ENCODE data around the gene CALHM5.
A peak's percentile ranks its signal among the peaks of the same experiment; 100 is the strongest.

Gene CALHM5

GRCh38 chr6:116556814-116557415 lies 45.5 kb downstream of the CALHM5 start:
- H3K4me1 ChIP-seq (ENCODE audit: insufficient read depth, low read length), result peaks cover 6% of the 10 kb centered on the region
- H3K36me3 ChIP-seq (ENCODE audit: insufficient read depth, low read length), result no peaks in the 10 kb centered on the region
- H3K27ac ChIP-seq (ENCODE audit: low read depth, low read length), result no peak overlapping the region
- no peak overlapping the region for H3K9ac ChIP-seq (ENCODE audit: low read length)
- no peak overlapping the region for H3K4me3 ChIP-seq (ENCODE audit: low read depth in 1 of 2, low read length in 2 of 2)
- H3K27me3 ChIP-seq (ENCODE audit: control insufficient read depth in 1 of 2, insufficient read depth in 2 of 2, low read length in 2 of 2), result no peaks in the 10 kb centered on the region
- no peaks in the 10 kb centered on the region for H3K9me3 ChIP-seq (ENCODE audit: low read length)

GRCh38 chr6:116557893-116558292 lies 46.5 kb downstream of the CALHM5 start:
- H3K36me3 ChIP-seq (ENCODE audit: insufficient read depth, low read length), result no peaks in the 10 kb centered on the region
- H3K9me3 ChIP-seq (ENCODE audit: low read length), result no peaks in the 10 kb centered on the region
- peaks cover 6% of the 10 kb centered on the region for H3K4me1 ChIP-seq (ENCODE audit: insufficient read depth, low read length)
- no peaks in the 10 kb centered on the region for H3K27me3 ChIP-seq (ENCODE audit: control insufficient read depth in 1 of 2, insufficient read depth in 2 of 2, low read length in 2 of 2)
- H3K9ac ChIP-seq (ENCODE audit: low read length), result no peak overlapping the region
- H3K4me3 ChIP-seq (ENCODE audit: low read depth in 1 of 2, low read length in 2 of 2), result no peak overlapping the region
- H3K27ac ChIP-seq (ENCODE audit: low read depth, low read length), result no peak overlapping the region

DNA sequence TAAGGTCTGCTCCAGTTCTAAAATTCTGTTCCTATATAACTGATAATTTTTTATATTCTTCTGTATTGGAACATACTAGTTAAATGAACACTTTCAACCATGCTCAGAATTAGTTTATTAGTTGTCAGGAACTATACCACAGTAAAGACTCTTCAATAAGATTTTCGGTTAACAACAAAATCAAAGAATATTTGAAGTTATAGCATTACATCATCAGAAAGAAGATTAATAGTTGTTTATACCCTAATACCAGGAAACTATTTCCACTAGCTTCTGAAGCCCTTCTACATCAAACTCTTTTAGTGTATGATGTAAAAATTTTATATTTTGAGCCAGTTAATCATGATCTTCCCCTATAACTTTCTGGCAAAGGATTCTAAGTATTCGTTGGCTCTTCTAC lies 48.7 kb downstream of the CALHM5 start:
- Histone ChIP-seq H3K9ac (ENCODE audit: low read length) (no peak overlapping the region), H3K4me3 (ENCODE audit: low read depth in 1 of 2, low read length in 2 of 2) (no peak overlapping the region), H3K27me3 (ENCODE audit: control insufficient read depth in 1 of 2, insufficient read depth in 2 of 2, low read length in 2 of 2) (no peaks in the 10 kb centered on the region), H3K36me3 (ENCODE audit: insufficient read depth, low read length) (no peaks in the 10 kb centered on the region), H3K4me1 (ENCODE audit: insufficient read depth, low read length) (peaks cover 6% of the 10 kb centered on the region), H3K9me3 (ENCODE audit: low read length) (no peaks in the 10 kb centered on the region), H3K27ac (ENCODE audit: low read depth, low read length) (no peak overlapping the region)

DNA sequence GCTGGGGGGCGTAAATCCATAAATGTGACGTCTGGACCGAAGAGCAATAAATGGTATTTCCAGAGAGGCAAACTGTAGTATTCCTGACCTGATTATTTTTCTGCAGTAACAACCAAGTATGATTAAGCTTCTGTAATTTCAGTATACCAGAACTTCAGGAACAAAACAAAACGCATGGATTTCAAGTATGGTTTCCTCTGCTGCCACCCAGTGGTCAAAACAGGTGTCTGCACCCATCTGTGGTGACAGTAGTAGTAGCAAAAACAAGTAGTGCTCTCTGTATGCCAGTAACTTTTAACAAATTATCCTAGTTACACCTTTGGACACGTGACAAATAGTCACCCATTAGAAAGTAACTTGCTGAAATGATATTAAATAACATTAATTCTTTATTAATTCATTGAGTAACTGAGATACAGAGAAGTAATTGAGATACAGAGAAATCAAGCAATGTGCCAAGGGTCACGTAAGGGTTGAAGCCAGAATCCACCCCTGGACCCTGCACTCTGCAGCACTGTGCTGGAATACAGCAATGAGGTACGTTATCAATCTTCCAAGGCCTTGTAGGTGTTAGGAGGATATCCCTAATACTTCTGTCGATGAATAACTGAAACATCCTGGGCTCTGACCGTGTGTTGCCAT lies 50.1 kb downstream of the CALHM5 start:
- peaks cover 6% of the 10 kb centered on the region for H3K4me1 ChIP-seq (ENCODE audit: insufficient read depth, low read length)
- H3K27ac ChIP-seq (ENCODE audit: low read depth, low read length), result no peak overlapping the region
- H3K9me3 ChIP-seq (ENCODE audit: low read length), result no peaks in the 10 kb centered on the region
- no peaks in the 10 kb centered on the region for H3K36me3 ChIP-seq (ENCODE audit: insufficient read depth, low read length)
- no peak overlapping the region for H3K9ac ChIP-seq (ENCODE audit: low read length)
- H3K27me3 ChIP-seq (ENCODE audit: control insufficient read depth in 1 of 2, insufficient read depth in 2 of 2, low read length in 2 of 2), result no peaks in the 10 kb centered on the region
- H3K4me3 ChIP-seq (ENCODE audit: low read depth in 1 of 2, low read length in 2 of 2), result peak overlapping the region in 1 of 2 donors; percentile 59

DNA sequence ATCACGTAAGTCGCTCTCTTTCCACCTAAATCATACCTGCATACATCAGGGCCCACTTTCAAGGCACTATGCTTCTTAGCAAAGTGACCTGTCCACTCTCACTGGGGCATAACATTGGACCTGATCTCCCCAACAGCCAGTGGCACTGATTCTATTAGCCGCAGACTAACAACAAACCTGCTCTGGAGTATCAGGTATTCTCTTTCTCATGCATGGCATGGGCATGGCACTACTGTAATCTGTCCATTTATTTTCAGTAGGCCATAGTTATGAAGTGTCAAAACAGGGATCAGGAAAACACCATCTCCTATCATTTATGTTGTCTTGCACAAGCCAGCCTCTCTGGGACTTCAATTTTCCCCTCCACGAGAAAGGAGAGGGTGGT lies 50.6 kb downstream of the CALHM5 start:
- peaks cover 6% of the 10 kb centered on the region for H3K4me1 ChIP-seq (ENCODE audit: insufficient read depth, low read length)
- H3K27me3 ChIP-seq (ENCODE audit: control insufficient read depth in 1 of 2, insufficient read depth in 2 of 2, low read length in 2 of 2), result no peaks in the 10 kb centered on the region
- no peak overlapping the region for H3K9ac ChIP-seq (ENCODE audit: low read length)
- H3K4me3 ChIP-seq (ENCODE audit: low read depth in 1 of 2, low read length in 2 of 2), result no peak overlapping the region
- no peak overlapping the region for H3K27ac ChIP-seq (ENCODE audit: low read depth, low read length)
- H3K9me3 ChIP-seq (ENCODE audit: low read length), result no peaks in the 10 kb centered on the region
- H3K36me3 ChIP-seq (ENCODE audit: insufficient read depth, low read length), result no peaks in the 10 kb centered on the region

DNA sequence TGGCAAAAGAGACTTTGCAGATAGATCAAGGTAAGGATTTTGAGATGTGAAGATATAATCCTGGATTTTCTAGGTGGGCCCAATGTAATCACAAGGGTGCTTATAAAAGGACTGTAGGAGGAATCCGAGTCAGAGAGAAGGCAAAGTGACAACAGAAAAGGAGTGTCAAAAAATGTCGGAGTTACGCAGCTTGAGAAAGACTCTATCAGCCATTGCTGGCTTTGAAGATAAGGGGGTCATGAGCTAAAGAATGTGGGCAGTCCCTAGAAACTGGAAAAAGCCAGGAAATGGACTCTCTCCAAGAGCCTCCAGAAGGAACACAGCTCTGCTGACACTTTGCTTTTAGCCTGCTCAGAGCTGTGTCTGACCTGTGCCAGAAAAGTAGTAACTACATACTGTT lies 51.2 kb downstream of the CALHM5 start:
- no peak overlapping the region for H3K4me3 ChIP-seq (ENCODE audit: low read depth in 1 of 2, low read length in 2 of 2)
- H3K4me1 ChIP-seq (ENCODE audit: insufficient read depth, low read length), result peaks cover 6% of the 10 kb centered on the region
- no peak overlapping the region for H3K27ac ChIP-seq (ENCODE audit: low read depth, low read length)
- no peak overlapping the region for H3K9ac ChIP-seq (ENCODE audit: low read length)
- no peaks in the 10 kb centered on the region for H3K9me3 ChIP-seq (ENCODE audit: low read length)
- no peaks in the 10 kb centered on the region for H3K27me3 ChIP-seq (ENCODE audit: control insufficient read depth in 1 of 2, insufficient read depth in 2 of 2, low read length in 2 of 2)
- H3K36me3 ChIP-seq (ENCODE audit: insufficient read depth, low read length), result no peaks in the 10 kb centered on the region

GRCh38 chr6:116563830-116564229 lies 52.4 kb downstream of the CALHM5 start:
- H3K4me1 ChIP-seq (ENCODE audit: insufficient read depth, low read length), result peaks cover 6% of the 10 kb centered on the region
- no peaks in the 10 kb centered on the region for H3K27me3 ChIP-seq (ENCODE audit: control insufficient read depth in 1 of 2, insufficient read depth in 2 of 2, low read length in 2 of 2)
- H3K9ac ChIP-seq (ENCODE audit: low read length), result no peak overlapping the region
- H3K9me3 ChIP-seq (ENCODE audit: low read length), result no peaks in the 10 kb centered on the region
- H3K4me3 ChIP-seq (ENCODE audit: low read depth in 1 of 2, low read length in 2 of 2), result no peak overlapping the region
- no peaks in the 10 kb centered on the region for H3K36me3 ChIP-seq (ENCODE audit: insufficient read depth, low read length)
- no peak overlapping the region for H3K27ac ChIP-seq (ENCODE audit: low read depth, low read length)

DNA sequence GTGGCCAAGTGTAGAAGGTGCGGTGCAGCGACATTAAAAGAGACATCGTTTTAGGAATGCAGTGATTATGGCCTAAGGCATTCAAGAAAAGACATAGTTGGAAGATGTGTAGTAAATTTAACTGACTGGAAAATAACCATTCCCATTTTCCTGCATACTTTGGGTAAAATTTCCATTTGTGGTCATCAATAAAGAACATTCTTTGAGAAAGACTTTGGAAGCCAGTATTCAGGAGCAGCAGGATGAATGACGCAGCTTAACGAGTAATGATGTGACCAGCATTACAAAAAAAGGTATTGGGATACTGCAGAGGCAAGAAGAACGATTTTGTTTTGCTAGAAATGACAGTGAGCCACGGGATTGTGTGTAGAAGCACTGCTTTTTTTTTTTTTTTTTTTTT lies 52.9 kb downstream of the CALHM5 start:
- no peaks in the 10 kb centered on the region for H3K36me3 ChIP-seq (ENCODE audit: insufficient read depth, low read length)

GRCh38 chr6:116564921-116565872 lies 53.8 kb downstream of the CALHM5 start:
- Histone ChIP-seq H3K4me1 (ENCODE audit: insufficient read depth, low read length) (peaks cover 10% of the 10 kb centered on the region), H3K27ac (ENCODE audit: low read depth, low read length) (no peak overlapping the region), H3K4me3 (ENCODE audit: low read depth in 1 of 2, low read length in 2 of 2) (peak overlapping the region; percentile 45 to 49), H3K27me3 (ENCODE audit: control insufficient read depth in 1 of 2, insufficient read depth in 2 of 2, low read length in 2 of 2) (no peaks in the 10 kb centered on the region), H3K9me3 (ENCODE audit: low read length) (no peaks in the 10 kb centered on the region), H3K36me3 (ENCODE audit: insufficient read depth, low read length) (no peaks in the 10 kb centered on the region), H3K9ac (ENCODE audit: low read length) (no peak overlapping the region)

More for the DNA sequence above, 52.9 kb downstream of the CALHM5 start:
- H3K4me1 ChIP-seq (ENCODE audit: insufficient read depth, low read length), result peaks cover 6% of the 10 kb centered on the region
- no peak overlapping the region for H3K27ac ChIP-seq (ENCODE audit: low read depth, low read length)
- H3K4me3 ChIP-seq (ENCODE audit: low read depth in 1 of 2, low read length in 2 of 2), result no peak overlapping the region
- H3K9me3 ChIP-seq (ENCODE audit: low read length), result no peaks in the 10 kb centered on the region
- no peaks in the 10 kb centered on the region for H3K27me3 ChIP-seq (ENCODE audit: control insufficient read depth in 1 of 2, insufficient read depth in 2 of 2, low read length in 2 of 2)
- H3K9ac ChIP-seq (ENCODE audit: low read length), result no peak overlapping the region

DNA sequence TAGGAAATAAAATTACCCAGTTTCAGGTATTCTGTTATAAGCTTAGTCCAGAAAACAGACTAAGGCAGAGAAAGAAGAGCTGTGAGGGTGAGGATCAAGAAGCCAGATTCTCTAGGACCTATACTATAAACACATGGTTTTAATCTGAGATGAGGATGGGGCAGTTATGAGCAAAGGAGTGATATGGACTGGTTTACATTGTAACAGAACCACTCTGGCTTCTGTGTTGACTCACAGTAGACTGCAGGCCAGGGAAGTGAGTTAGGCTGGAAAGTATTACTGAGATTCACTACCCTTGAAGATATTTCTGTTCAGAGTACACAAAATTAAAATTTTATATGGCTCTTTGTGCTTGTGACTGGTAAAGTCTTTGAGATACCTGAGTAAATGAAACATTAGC lies 56.7 kb downstream of the CALHM5 start:
- H3K4me3 ChIP-seq (ENCODE audit: low read depth in 1 of 2, low read length in 2 of 2), result no peak overlapping the region
- no peaks in the 10 kb centered on the region for H3K36me3 ChIP-seq (ENCODE audit: insufficient read depth, low read length)
- peaks cover 14% of the 10 kb centered on the region for H3K4me1 ChIP-seq (ENCODE audit: insufficient read depth, low read length)
- no peaks in the 10 kb centered on the region for H3K9me3 ChIP-seq (ENCODE audit: low read length)
- no peaks in the 10 kb centered on the region for H3K27me3 ChIP-seq (ENCODE audit: control insufficient read depth in 1 of 2, insufficient read depth in 2 of 2, low read length in 2 of 2)
- H3K9ac ChIP-seq (ENCODE audit: low read length), result no peak overlapping the region
- H3K27ac ChIP-seq (ENCODE audit: low read depth, low read length), result no peak overlapping the region

GRCh38 chr6:116568821-116569755 lies 57.6 kb downstream of the CALHM5 start:
- no peak overlapping the region for H3K9ac ChIP-seq (ENCODE audit: low read length)
- peaks cover 22% of the 10 kb centered on the region for H3K4me1 ChIP-seq (ENCODE audit: insufficient read depth, low read length)
- no peaks in the 10 kb centered on the region for H3K27me3 ChIP-seq (ENCODE audit: control insufficient read depth in 1 of 2, insufficient read depth in 2 of 2, low read length in 2 of 2)
- H3K4me3 ChIP-seq (ENCODE audit: low read depth in 1 of 2, low read length in 2 of 2), result no peak overlapping the region
- H3K9me3 ChIP-seq (ENCODE audit: low read length), result no peaks in the 10 kb centered on the region
- H3K36me3 ChIP-seq (ENCODE audit: insufficient read depth, low read length), result no peaks in the 10 kb centered on the region
- no peak overlapping the region for H3K27ac ChIP-seq (ENCODE audit: low read depth, low read length)
